GM12801 (cell line): Measurements from ENCODE around the gene PKD1L1.

Source experiments
- TF ChIP-seq, protein P1 (sequence below): IDR thresholded peaks from one replicate; pipeline ENCODE4 v1.5.1; 2011; ENCODE audit warnings: control low read depth; ENCODE audit not compliant: insufficient read length; ENCODE audit errors: extremely low read depth

PKD1L1 gene

DNA sequence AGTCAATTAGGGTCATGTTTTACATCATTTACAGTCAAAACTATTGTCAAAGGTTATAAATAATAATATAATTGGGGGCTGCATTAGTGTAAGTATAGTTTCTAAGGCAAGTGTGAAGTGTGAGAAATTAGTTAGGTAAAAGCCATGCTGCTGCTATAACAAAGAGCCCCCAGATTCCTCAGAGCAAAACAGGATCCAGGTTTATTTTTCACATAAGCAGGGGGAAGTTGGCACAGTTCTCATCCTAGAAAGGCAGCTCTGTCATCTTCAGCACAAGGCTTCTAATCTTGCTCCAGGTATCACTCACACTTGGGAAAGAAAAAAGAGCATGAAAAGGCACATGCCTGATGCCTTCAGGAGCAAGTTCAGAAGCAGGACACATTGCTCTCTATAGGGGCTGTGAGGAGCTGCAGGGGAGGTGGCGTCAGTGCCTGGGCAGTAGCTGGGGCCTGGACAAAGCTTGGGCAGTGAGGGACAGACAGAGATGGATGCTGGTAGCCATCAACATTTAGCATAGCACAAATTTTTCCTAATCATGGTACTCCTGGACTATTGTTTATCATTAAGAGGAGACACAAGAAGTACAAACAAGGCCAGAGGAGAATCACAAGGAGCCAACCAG, 170.6 kb downstream of the PKD1L1 start:
- TF ChIP-seq, protein P1, sequence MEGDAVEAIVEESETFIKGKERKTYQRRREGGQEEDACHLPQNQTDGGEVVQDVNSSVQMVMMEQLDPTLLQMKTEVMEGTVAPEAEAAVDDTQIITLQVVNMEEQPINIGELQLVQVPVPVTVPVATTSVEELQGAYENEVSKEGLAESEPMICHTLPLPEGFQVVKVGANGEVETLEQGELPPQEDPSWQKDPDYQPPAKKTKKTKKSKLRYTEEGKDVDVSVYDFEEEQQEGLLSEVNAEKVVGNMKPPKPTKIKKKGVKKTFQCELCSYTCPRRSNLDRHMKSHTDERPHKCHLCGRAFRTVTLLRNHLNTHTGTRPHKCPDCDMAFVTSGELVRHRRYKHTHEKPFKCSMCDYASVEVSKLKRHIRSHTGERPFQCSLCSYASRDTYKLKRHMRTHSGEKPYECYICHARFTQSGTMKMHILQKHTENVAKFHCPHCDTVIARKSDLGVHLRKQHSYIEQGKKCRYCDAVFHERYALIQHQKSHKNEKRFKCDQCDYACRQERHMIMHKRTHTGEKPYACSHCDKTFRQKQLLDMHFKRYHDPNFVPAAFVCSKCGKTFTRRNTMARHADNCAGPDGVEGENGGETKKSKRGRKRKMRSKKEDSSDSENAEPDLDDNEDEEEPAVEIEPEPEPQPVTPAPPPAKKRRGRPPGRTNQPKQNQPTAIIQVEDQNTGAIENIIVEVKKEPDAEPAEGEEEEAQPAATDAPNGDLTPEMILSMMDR: no peak

DNA sequence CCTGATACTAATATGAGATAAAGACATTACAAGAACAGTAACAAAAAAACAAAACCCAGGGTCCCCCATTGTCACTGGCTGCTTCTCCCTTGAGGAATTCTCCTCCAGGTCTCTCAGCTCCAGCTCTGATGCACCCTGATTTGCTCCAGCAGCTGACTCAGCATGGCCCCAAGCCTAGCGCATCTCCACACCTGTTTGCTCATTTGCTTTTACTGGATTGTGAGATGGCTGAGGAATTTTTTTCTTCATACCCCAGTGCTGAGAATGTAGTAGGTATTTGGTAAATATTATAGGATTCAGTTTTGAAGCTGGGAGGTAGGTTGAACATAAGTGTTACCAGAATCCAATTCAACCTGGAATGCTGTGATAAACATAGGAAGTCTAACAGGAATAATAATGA, 171.9 kb downstream of the PKD1L1 start:
- TF ChIP-seq, protein P1: no peak

DNA sequence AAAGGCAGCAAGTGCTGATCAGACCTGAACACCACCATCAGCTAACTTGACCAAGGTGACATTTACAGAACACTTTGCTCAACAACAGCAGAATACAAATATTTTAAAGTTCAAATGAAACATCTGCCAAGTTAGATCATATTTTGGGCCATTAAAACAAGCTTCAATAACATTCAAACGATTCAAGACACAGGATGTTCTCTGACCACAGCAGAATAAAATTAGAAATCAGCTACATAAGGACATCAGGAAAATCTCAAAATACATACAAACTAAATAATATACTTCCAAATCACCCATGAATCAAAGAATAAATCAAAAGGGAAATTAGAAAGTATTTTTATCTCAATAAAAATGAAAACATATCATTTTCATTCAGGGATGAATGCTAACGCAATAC, 173.0 kb downstream of the PKD1L1 start:
- TF ChIP-seq, protein P1: no peak

DNA sequence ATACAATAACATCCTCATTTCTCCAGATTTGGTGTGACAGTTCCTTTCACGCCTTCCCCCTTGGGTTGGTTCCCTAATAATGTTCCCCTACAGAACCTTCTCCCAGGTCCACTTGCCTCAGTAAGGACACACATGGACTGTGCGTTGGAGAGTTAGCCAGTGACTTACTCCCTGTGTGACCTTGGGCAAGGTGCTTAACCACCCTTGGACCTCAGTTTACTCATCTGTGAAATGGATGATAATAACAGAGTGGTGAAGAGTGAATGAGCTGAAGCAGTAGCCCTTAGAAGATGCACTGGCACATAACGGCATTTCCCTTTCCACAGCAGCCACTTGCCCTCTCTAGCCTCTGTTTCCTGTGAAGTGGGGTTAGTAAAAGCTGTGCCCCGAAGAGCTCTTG, 175.8 kb downstream of the PKD1L1 start:
- TF ChIP-seq, protein P1: no peak

DNA sequence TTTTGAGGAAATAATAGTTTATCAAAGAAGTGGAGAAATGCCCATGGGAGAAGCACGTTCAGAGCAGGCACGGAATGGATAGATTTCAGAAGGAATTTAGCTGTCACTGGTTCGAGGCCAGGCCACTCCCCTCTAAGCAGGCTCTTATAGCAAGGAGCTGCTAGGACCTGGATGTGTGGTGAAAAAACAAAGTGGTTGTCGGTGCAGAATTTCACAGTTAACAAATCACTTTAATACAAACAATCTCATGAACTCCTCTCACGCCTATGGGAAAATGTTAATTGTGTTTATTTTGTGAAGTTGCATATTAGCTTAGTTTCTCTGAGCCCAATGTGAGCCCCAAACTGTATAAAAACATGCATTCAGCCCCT, 176.3 kb downstream of the PKD1L1 start:
- TF ChIP-seq, protein P1: no peak

DNA sequence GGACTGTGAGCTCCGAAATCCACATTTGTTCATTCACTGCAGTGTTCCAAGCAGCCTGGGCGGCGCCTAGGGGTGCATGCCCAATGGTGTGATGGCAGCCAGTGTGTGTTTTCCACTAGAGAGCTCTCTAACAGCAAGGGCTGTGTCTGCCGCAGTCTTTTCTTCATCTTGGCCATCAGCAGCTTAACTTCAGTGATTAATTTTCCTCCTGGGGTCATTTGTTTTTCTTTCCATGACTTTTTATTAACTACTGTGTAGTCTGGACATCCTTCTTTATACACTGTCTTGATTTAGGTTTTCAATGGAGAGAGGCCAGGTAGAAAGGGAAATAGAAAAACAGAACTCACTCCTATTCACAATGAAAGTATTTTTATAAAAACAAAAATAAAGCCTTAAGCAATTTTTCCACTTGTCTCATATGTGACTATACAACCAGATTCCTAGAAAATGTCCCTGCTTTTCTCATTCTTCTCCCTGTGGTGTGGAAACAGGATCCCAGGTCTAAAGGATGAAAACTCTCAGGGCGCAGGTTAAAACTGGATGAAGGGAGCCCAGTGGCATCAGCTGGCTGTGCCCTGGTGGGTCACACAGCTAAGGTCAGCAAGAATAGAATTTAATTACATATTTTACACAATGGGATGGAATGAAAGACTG, 176.8 kb downstream of the PKD1L1 start:
- TF ChIP-seq, protein P1: no peak

DNA sequence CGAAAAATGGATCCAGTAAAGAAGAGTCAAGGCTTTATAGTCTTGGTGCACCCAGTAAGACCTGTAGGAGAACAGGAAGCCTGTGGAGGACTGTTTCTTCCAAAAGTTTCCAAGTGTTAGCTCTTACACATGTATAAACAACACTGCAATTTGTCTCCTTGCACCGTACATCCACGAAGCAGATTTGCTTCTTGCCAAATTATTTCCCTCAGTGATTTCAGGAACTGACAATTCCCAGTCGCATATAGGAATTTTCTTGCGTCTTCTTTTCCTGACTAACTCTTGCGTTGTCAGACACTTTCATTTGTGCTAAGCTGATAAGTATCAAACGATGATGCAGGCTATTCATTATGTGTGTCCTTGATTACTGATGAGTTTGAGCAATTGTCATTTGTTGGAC, 182.1 kb downstream of the PKD1L1 start:
- TF ChIP-seq, protein P1: no peak
